Activated naive CD4-positive, alpha-beta T cell treated with anti-CD3 and anti-CD28 coated beads, Interleukin-2, amount 10 ng/mL, durations not matched to agents 7 days and 5 days (primary cell): ENCODE data around the gene RARB.

Source experiments
- CTCF ChIA-PET: fragments of 350-600 bp; sonication (Branson Sonifier 250); formaldehyde crosslinking; loops from one replicate; lab custom pipeline; 2021; ENCODE audit warnings: antibody characterized with exemption; lab: Charles Lee
- DNase-seq: peaks from one replicate; pipeline ENCODE4 v3.0.0-alpha.2; 2020
- H3K27ac Mint-ChIP-seq: one replicate; pipeline ENCODE4 v1.8.0; 2021; ENCODE audit warnings: mild to moderate bottlenecking, moderate library complexity, mixed read lengths
- H3K27me3 Mint-ChIP-seq: one replicate; pipeline ENCODE4 v1.8.0; 2021; ENCODE audit warnings: mild to moderate bottlenecking, mixed read lengths
- H3K36me3 Mint-ChIP-seq: one replicate; pipeline ENCODE4 v1.8.0; 2021; ENCODE audit warnings: mixed read lengths
- H3K4me1 Mint-ChIP-seq: one replicate; pipeline ENCODE4 v1.8.0; 2021; ENCODE audit warnings: mixed read lengths
- H3K4me3 Mint-ChIP-seq: one replicate; pipeline ENCODE4 v1.8.0; 2021; ENCODE audit warnings: mild to moderate bottlenecking, moderate library complexity, mixed read lengths
- H3K9me3 Mint-ChIP-seq: one replicate; pipeline ENCODE4 v1.8.0; 2021; ENCODE audit warnings: mixed read lengths

The RARB gene

GRCh38 chr3:25563601-25564000 lies 135.5 kb downstream of the RARB start:
- Mint-ChIP-seq H3K27me3 (no peaks in the 10 kb centered on the region), H3K36me3 (no peaks in the 10 kb centered on the region), H3K9me3 (no peaks in the 10 kb centered on the region), H3K27ac (no peak overlapping the region), H3K4me1 (no peaks in the 10 kb centered on the region), H3K4me3 (no peak overlapping the region)
- CTCF ChIA-PET, result interaction anchor here (0.7 kb wide), 1 partner anchor 107 kb away, joined by 4 read pairs; no protein-coding TSS in a partner anchor
- DNase-seq, result no peak

GRCh38 chr3:25564075-25564474 lies 136.0 kb downstream of the RARB start:
- no peaks in the 10 kb centered on the region for H3K9me3 Mint-ChIP-seq
- no peak overlapping the region for H3K27ac Mint-ChIP-seq
- no peaks in the 10 kb centered on the region for H3K27me3 Mint-ChIP-seq
- no peaks in the 10 kb centered on the region for H3K36me3 Mint-ChIP-seq
- CTCF ChIA-PET, result interaction anchor here (0.7 kb wide), 1 partner anchor 107 kb away, joined by 4 read pairs; no protein-coding TSS in a partner anchor
- no peak overlapping the region for H3K4me3 Mint-ChIP-seq
- no peaks in the 10 kb centered on the region for H3K4me1 Mint-ChIP-seq
- no peak for DNase-seq

GRCh38 chr3:25565807-25566206 lies 137.7 kb downstream of the RARB start:
- Mint-ChIP-seq H3K36me3 (no peaks in the 10 kb centered on the region), H3K27ac (no peak overlapping the region), H3K27me3 (no peaks in the 10 kb centered on the region), H3K9me3 (no peaks in the 10 kb centered on the region), H3K4me3 (no peak overlapping the region), H3K4me1 (no peaks in the 10 kb centered on the region)
- CTCF ChIA-PET, result interaction anchor here (0.6 kb wide), 1 partner anchor 34 kb away, joined by 4 read pairs; no protein-coding TSS in a partner anchor
- no peak for DNase-seq

- Mint-ChIP-seq H3K27me3 (no peaks in the 10 kb centered on the region), H3K36me3 (no peaks in the 10 kb centered on the region), H3K9me3 (no peaks in the 10 kb centered on the region), H3K4me1 (no peaks in the 10 kb centered on the region), H3K27ac (no peak overlapping the region), H3K4me3 (no peak overlapping the region)
- CTCF ChIA-PET, result interaction anchor here (0.6 kb wide), 1 partner anchor 35 kb away, joined by 4 read pairs; no protein-coding TSS in a partner anchor
- no peak for DNase-seq
Measured at GRCh38 chr3:25566358-25566920, 138.4 kb downstream of the RARB start.

GRCh38 chr3:25567388-25567787 lies 139.3 kb downstream of the RARB start:
- no peak for DNase-seq
- H3K4me3 Mint-ChIP-seq, result no peak overlapping the region
- no peaks in the 10 kb centered on the region for H3K36me3 Mint-ChIP-seq
- no peak overlapping the region for H3K27ac Mint-ChIP-seq
- H3K27me3 Mint-ChIP-seq, result no peaks in the 10 kb centered on the region
- CTCF ChIA-PET, result no interaction called here
- no peaks in the 10 kb centered on the region for H3K4me1 Mint-ChIP-seq
- no peaks in the 10 kb centered on the region for H3K9me3 Mint-ChIP-seq

- Mint-ChIP-seq H3K9me3 (no peaks in the 10 kb centered on the region), H3K4me1 (no peaks in the 10 kb centered on the region), H3K27ac (no peak overlapping the region), H3K4me3 (no peak overlapping the region), H3K27me3 (no peaks in the 10 kb centered on the region), H3K36me3 (no peaks in the 10 kb centered on the region)
- no peak for DNase-seq
- CTCF ChIA-PET, result no interaction called here
Measured at GRCh38 chr3:25567806-25568524, 139.9 kb downstream of the RARB start.

GRCh38 chr3:25568525-25569078 lies 140.5 kb downstream of the RARB start:
- H3K4me1 Mint-ChIP-seq, result no peaks in the 10 kb centered on the region
- H3K9me3 Mint-ChIP-seq, result no peaks in the 10 kb centered on the region
- no peak overlapping the region for H3K27ac Mint-ChIP-seq
- no peaks in the 10 kb centered on the region for H3K36me3 Mint-ChIP-seq
- DNase-seq, result no peak
- no peak overlapping the region for H3K4me3 Mint-ChIP-seq
- CTCF ChIA-PET, result no interaction called here
- H3K27me3 Mint-ChIP-seq, result no peaks in the 10 kb centered on the region

- H3K27ac Mint-ChIP-seq, result no peak overlapping the region
- H3K4me3 Mint-ChIP-seq, result no peak overlapping the region
- H3K9me3 Mint-ChIP-seq, result no peaks in the 10 kb centered on the region
- CTCF ChIA-PET, result no interaction called here
- no peaks in the 10 kb centered on the region for H3K4me1 Mint-ChIP-seq
- H3K36me3 Mint-ChIP-seq, result no peaks in the 10 kb centered on the region
- H3K27me3 Mint-ChIP-seq, result no peaks in the 10 kb centered on the region
- no peak for DNase-seq
Measured at GRCh38 chr3:25571285-25571684, 143.2 kb downstream of the RARB start.

GRCh38 chr3:25572336-25572735 lies 144.3 kb downstream of the RARB start:
- H3K27ac Mint-ChIP-seq, result no peak overlapping the region
- CTCF ChIA-PET, result no interaction called here
- H3K4me3 Mint-ChIP-seq, result no peak overlapping the region
- H3K36me3 Mint-ChIP-seq, result no peaks in the 10 kb centered on the region
- no peak for DNase-seq
- H3K9me3 Mint-ChIP-seq, result no peaks in the 10 kb centered on the region
- H3K27me3 Mint-ChIP-seq, result no peaks in the 10 kb centered on the region
- H3K4me1 Mint-ChIP-seq, result no peaks in the 10 kb centered on the region

GRCh38 chr3:25572919-25573385 lies 144.9 kb downstream of the RARB start:
- DNase-seq, result no peak
- Mint-ChIP-seq H3K36me3 (no peaks in the 10 kb centered on the region), H3K4me1 (no peaks in the 10 kb centered on the region), H3K9me3 (no peaks in the 10 kb centered on the region), H3K27ac (no peak overlapping the region), H3K27me3 (no peaks in the 10 kb centered on the region), H3K4me3 (no peak overlapping the region)
- CTCF ChIA-PET, result no interaction called here

- no peaks in the 10 kb centered on the region for H3K4me1 Mint-ChIP-seq
- H3K4me3 Mint-ChIP-seq, result no peak overlapping the region
- no peaks in the 10 kb centered on the region for H3K9me3 Mint-ChIP-seq
- CTCF ChIA-PET, result no interaction called here
- no peaks in the 10 kb centered on the region for H3K36me3 Mint-ChIP-seq
- H3K27me3 Mint-ChIP-seq, result no peaks in the 10 kb centered on the region
- DNase-seq, result no peak
- H3K27ac Mint-ChIP-seq, result no peak overlapping the region
Measured at GRCh38 chr3:25573386-25574171, 145.5 kb downstream of the RARB start.

- Mint-ChIP-seq H3K4me3 (no peak overlapping the region), H3K27ac (no peak overlapping the region), H3K27me3 (no peaks in the 10 kb centered on the region), H3K9me3 (no peaks in the 10 kb centered on the region), H3K4me1 (no peaks in the 10 kb centered on the region), H3K36me3 (no peaks in the 10 kb centered on the region)
- no peak for DNase-seq
- CTCF ChIA-PET, result interaction anchor here (1.0 kb wide), 1 partner anchor 894 kb away, joined by 3 read pairs; no protein-coding TSS in a partner anchor
Measured at GRCh38 chr3:25574172-25574765, 146.2 kb downstream of the RARB start.

GRCh38 chr3:25575001-25575400 lies 146.9 kb downstream of the RARB start:
- CTCF ChIA-PET, result interaction anchor here (1.0 kb wide), 1 partner anchor 894 kb away, joined by 3 read pairs; no protein-coding TSS in a partner anchor

GRCh38 chr3:25576146-25576545 lies 148.1 kb downstream of the RARB start:
- CTCF ChIA-PET, result no interaction called here
- no peaks in the 10 kb centered on the region for H3K4me1 Mint-ChIP-seq
- H3K36me3 Mint-ChIP-seq, result no peaks in the 10 kb centered on the region
- H3K27me3 Mint-ChIP-seq, result no peaks in the 10 kb centered on the region
- H3K9me3 Mint-ChIP-seq, result no peaks in the 10 kb centered on the region
- no peak overlapping the region for H3K27ac Mint-ChIP-seq
- no peak for DNase-seq
- H3K4me3 Mint-ChIP-seq, result no peak overlapping the region

More at GRCh38 chr3:25575001-25575400, 146.9 kb downstream of the RARB start:
- Mint-ChIP-seq H3K4me3 (no peak overlapping the region), H3K9me3 (no peaks in the 10 kb centered on the region), H3K27me3 (no peaks in the 10 kb centered on the region), H3K27ac (no peak overlapping the region), H3K4me1 (no peaks in the 10 kb centered on the region), H3K36me3 (no peaks in the 10 kb centered on the region)
- no peak for DNase-seq
